ENCODE results near the gene EDN1.
"Not testable (repeated sequence)": the region's sequence is repeated elsewhere in the genome, so short reads cannot be mapped to it uniquely, and the experiment has no call there.

The EDN1 gene

DNA sequence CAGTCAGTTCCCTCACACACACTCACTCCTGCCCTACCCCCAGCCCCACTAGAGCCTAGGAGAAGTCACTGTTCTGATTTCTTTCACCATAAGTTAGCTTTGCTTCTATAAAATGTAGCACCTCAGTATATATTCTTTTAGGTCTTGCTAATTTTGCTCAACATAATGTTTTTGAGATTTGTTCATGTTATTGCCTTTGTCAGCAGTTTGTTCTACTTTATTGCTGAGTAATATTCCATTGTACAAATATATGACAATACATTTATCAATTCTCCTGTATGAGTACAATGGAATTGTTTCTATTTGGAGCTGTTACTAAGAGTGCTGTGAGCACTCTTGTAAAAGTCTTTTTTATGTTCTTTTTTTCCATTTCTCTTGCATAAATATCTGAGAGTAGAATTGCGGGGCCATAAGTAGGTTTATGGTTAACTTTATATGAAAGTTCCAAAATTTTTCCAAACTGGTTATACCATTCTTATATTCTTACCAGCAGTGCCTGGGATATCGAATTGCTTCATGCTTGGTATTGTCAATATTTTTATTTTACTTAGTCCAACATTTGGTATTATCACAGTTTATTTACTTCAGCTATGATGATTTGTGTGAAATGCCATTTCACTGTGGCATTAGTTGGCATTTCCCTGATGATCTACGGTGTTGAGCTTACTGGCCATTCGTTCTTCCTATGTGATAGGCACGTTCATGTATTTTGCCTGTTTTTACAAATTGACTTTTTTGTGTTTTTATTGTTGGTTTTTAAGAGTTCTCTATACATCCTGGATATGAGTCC lies 25.3 kb downstream of the EDN1 start:
- no peaks in the 10 kb centered on the region for H3K4me1 Mint-ChIP-seq (ENCODE audit: low read depth)
- no peak overlapping the region for H3K27ac Mint-ChIP-seq
- no peak for DNase-seq
- no peaks in the 10 kb centered on the region for H3K36me3 Mint-ChIP-seq (ENCODE audit: low read depth)
- H3K27me3 Mint-ChIP-seq: peaks cover 23% of the 10 kb centered on the region
- H3K9me3 Mint-ChIP-seq: peaks cover 3% of the 10 kb centered on the region
- H3K4me3 Mint-ChIP-seq: no peak overlapping the region

DNA sequence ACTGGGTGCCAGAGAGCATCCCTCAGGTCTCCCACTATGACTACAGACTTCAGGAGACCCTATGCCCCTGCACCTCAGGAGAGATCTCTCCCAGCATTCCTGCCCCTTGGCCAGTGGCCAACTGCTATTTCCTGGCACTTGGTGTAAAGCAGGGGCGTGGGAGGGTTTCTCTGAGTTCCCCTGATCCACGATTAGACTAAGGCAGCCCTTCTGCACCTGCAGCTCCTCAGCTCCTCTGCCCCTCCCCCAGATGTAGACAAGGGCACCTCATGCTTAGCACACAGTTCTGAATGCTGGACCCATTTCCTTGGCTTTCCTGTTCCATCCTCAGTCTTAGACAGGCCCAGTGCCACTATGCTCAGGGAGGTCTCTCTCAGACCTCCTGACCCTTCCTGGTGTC lies 28.6 kb downstream of the EDN1 start:
- no peak for DNase-seq
- Mint-ChIP-seq H3K27me3 (peaks cover 32% of the 10 kb centered on the region), H3K4me1 (ENCODE audit: low read depth) (no peaks in the 10 kb centered on the region), H3K27ac (no peak overlapping the region), H3K4me3 (no peak overlapping the region), H3K36me3 (ENCODE audit: low read depth) (no peaks in the 10 kb centered on the region), H3K9me3 (peaks cover 3% of the 10 kb centered on the region)

DNA sequence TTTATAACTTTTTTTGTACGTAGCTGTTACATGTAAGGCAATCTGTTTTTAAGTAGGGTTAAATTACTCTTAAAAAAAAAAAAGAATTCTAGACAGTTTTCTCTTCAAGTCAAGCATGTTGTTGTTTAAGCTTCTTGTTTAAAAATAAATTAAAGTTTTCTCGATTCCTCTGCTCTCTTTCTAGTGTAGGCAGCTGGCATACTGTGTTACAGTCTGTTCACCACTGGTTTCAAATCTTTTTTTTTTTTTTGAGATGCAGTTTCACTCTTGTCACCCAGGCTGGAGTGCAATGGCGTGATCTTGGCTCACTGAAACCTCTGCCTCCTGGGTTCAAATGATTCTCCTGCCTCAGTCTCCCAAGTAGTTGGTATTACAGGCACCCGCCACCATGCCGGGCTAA lies 29.9 kb downstream of the EDN1 start:
- not testable (repeated sequence) for H3K4me3 Mint-ChIP-seq; H3K27ac Mint-ChIP-seq; H3K9me3 Mint-ChIP-seq; DNase-seq; H3K36me3 Mint-ChIP-seq (ENCODE audit: low read depth); H3K4me1 Mint-ChIP-seq (ENCODE audit: low read depth)
- peaks cover 32% of the 10 kb centered on the region for H3K27me3 Mint-ChIP-seq

DNA sequence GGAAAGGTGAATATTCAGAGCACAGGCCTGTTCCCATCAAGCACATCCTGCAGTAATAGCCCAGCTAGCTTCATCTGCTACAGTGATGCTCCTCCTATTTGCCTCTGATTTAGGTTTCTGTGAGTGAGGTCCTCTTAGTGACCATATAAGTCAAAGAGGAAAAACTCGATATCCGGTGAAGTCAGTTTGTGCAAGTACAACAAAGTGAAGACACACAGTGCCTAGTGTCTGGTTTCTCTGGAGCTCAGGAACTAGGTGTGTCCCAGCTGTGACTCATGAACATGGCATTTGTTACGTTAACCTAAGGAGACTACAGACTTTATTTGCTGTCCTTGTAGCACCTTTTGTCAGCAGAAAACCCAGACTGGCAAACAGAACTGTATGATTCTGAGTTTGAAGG lies 33.9 kb downstream of the EDN1 start:
- Mint-ChIP-seq H3K27me3 (peaks cover 23% of the 10 kb centered on the region), H3K27ac (no peak overlapping the region), H3K36me3 (ENCODE audit: low read depth) (no peaks in the 10 kb centered on the region), H3K9me3 (no peaks in the 10 kb centered on the region), H3K4me1 (ENCODE audit: low read depth) (no peaks in the 10 kb centered on the region), H3K4me3 (no peak overlapping the region)
- no peak for DNase-seq

DNA sequence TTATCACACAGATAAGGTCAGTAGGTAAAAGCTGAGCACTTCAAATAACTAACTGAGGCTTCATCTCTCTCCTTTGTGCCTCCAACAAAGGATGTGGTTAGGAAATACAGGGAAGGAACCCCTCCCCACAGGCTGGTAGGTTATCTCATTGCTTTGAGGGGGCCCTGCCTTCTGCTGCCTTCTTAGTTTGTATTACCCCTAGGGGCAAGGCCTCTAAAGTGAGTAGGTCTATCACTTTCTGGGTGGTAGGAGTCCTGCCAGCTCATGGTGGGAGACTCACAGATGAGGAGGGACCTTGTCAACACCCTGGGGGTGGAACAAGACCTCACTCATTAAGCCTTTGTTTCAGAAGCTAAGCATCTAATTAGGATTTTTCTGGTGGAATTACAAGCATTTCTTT lies 34.6 kb downstream of the EDN1 start:
- Mint-ChIP-seq H3K36me3 (ENCODE audit: low read depth) (no peaks in the 10 kb centered on the region), H3K27me3 (peaks cover 21% of the 10 kb centered on the region), H3K9me3 (no peaks in the 10 kb centered on the region), H3K4me3 (no peak overlapping the region), H3K27ac (no peak overlapping the region), H3K4me1 (ENCODE audit: low read depth) (no peaks in the 10 kb centered on the region)
- DNase-seq: no peak

DNA sequence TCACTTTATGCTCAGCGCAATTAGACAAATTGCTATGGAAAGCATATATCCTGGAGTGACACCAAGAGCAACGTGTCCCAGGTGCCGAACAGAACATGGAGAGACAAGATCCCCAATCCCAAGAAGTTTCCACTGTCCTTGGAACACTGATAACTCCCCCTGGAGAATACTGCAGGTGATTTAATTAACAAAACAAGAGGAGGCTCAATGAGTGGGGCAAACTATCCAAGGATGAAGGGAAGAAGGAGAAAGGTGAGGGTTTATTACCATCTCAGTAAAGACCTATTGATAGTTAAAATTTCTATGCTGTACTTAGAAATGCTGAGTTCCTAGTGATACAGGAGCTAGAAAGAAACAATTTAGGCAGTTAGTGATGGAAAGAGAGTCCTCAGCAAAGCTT lies 35.7 kb downstream of the EDN1 start:
- Mint-ChIP-seq H3K27me3 (peaks cover 13% of the 10 kb centered on the region), H3K4me3 (no peak overlapping the region), H3K36me3 (ENCODE audit: low read depth) (no peaks in the 10 kb centered on the region), H3K4me1 (ENCODE audit: low read depth) (no peaks in the 10 kb centered on the region), H3K9me3 (no peaks in the 10 kb centered on the region), H3K27ac (no peak overlapping the region)
- DNase-seq: no peak

DNA sequence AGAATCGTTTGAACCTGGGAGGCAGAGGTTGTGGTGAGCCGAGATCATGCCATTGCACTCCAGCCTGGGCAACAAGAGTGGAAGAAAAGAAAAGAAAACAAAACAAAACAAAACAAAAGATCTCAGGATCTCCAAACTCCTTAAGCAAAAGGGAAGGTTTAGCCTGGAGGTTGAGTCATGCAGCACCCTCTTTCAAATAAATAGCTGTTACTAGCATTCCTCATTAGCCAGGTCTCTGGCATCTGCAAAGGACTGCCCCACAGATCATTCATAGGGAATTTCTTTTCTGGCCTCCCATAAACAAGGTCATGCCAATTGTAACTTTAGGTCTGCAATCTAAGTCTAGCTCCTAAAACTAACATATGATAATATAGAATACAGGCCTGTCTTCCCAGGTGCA lies 37.2 kb downstream of the EDN1 start:
- DNase-seq: no peak
- Mint-ChIP-seq H3K27ac (no peak overlapping the region), H3K36me3 (ENCODE audit: low read depth) (no peaks in the 10 kb centered on the region), H3K4me3 (no peak overlapping the region), H3K9me3 (no peaks in the 10 kb centered on the region), H3K27me3 (peaks cover 5% of the 10 kb centered on the region), H3K4me1 (ENCODE audit: low read depth) (peaks cover 1% of the 10 kb centered on the region)

DNA sequence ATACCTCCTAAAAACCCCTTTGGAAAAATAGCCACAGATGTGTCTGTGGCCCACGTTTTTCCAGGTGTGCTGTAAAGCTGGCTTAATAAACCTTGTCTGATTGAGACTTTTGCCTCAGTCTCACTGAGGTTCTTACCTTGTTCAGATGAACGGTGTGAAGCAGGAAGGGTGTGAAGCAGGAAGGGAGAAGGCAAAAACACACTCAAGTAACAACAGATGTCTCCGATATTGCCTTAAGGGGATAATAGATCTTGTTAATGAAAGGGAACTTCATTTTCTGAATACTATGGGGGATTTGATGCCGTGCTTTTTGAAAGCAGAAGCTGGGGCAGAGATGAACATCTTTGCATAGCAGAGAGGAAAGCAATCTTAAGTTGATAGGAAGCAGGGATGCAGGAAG lies 37.8 kb downstream of the EDN1 start:
- Mint-ChIP-seq H3K9me3 (no peaks in the 10 kb centered on the region), H3K27me3 (peaks cover 5% of the 10 kb centered on the region), H3K4me1 (ENCODE audit: low read depth) (peaks cover 2% of the 10 kb centered on the region), H3K36me3 (ENCODE audit: low read depth) (no peaks in the 10 kb centered on the region), H3K27ac (no peak overlapping the region), H3K4me3 (no peak overlapping the region)
- no peak for DNase-seq

DNA sequence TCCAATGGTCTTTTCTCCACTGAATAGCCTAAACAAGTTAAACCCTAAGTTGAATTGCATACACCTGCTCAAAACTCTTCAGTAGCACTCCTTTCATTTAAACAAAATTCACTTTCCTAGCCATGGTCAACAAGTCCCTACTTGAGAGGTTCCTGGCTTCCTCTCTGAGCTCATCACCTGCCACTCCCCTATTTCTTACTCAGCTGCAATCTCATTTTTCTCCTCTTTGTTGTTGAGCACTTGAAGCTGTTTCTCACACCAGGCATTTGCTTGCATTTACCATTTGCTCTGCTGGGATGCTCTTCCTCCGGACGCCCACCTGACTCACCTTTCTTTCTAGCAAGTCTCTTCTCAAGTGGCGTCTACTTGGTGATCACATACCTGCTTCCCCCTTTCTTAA lies 38.5 kb downstream of the EDN1 start:
- peaks cover 5% of the 10 kb centered on the region for H3K27me3 Mint-ChIP-seq
- no peaks in the 10 kb centered on the region for H3K9me3 Mint-ChIP-seq
- no peaks in the 10 kb centered on the region for H3K36me3 Mint-ChIP-seq (ENCODE audit: low read depth)
- H3K27ac Mint-ChIP-seq: no peak overlapping the region
- peaks cover 2% of the 10 kb centered on the region for H3K4me1 Mint-ChIP-seq (ENCODE audit: low read depth)
- DNase-seq: no peak
- no peak overlapping the region for H3K4me3 Mint-ChIP-seq

DNA sequence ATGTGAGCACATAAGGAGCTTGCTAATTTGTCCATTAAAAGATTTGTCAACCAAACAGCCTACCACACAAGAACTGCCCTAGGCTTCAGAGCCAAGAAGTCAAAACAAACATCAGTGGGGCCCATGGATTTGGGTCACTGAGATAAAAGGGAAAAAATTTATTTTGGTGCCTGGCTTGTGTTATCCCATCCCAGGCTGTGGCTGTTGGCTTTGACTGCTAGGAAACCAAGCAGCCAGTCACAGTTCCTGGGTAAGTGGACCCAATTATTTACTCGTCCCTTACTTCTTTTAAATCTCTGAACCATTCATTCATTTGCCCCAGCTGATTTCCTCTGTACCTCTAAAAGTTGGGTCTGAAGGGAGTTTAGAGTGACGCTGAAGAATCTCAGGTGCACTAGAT lies 41.3 kb downstream of the EDN1 start:
- no peak overlapping the region for H3K4me3 Mint-ChIP-seq
- no peak overlapping the region for H3K27ac Mint-ChIP-seq
- no peaks in the 10 kb centered on the region for H3K9me3 Mint-ChIP-seq
- H3K36me3 Mint-ChIP-seq (ENCODE audit: low read depth): no peaks in the 10 kb centered on the region
- H3K4me1 Mint-ChIP-seq (ENCODE audit: low read depth): peaks cover 2% of the 10 kb centered on the region
- DNase-seq: no peak
- no peaks in the 10 kb centered on the region for H3K27me3 Mint-ChIP-seq

DNA sequence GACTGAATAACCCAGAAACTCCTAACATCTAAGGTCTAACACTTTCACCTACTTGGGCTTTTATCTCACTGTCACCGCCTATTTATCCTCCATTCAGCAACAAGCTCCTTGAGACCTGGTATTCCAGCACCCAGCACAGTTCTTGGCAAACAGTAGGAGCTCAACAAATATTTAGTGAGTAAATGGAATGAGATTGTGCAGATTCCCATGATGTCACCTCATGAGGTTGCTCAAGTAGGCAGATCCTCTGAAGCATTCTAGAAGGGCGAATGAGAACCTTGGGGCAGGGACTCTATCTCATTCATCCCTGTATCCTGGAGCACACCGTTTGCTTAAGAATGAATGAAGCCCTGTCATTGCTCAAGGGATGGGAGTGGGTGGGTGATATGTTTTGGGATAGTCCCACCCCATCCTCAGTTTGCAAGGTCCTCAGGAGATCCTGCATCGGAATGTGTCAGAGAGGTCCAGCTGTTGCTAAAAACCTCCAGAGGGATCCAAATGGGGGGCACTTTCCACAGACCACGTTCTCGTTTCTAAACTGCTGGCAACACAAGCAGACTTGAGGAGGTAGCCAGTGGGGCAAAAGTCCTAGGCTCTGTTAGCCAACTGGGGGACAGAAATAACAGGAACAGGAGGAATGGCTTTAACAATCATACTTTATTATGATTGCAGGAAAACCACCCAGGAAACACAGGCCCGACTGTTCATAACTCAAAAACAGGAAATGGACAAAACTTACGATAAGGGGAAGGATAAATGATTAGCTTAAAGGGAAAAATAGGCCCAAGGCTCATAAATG lies 42.0 kb downstream of the EDN1 start:
- H3K27ac Mint-ChIP-seq: no peak overlapping the region
- DNase-seq: no peak
- no peak overlapping the region for H3K4me3 Mint-ChIP-seq

DNA sequence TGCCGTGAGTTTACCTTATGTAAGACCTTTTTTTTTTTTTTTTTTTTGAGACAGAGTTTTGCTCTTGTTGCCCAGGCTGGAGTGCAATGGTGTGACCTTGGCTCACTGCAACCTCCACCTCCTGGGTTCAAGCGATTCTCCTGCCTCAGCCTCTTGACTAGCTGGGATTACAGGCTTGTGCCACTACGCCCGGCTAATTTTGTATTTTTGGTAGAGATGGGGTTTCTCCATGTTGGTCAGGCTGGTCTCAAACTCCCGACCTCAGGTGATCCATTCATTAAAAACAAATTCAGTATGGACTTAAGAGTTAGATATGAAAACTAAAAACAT lies 42.6 kb downstream of the EDN1 start:
- not testable (repeated sequence) for H3K4me3 Mint-ChIP-seq; DNase-seq; H3K27me3 Mint-ChIP-seq; H3K9me3 Mint-ChIP-seq; H3K4me1 Mint-ChIP-seq (ENCODE audit: low read depth); H3K36me3 Mint-ChIP-seq (ENCODE audit: low read depth); H3K27ac Mint-ChIP-seq

More for the DNA sequence above, 42.0 kb downstream of the EDN1 start:
- Mint-ChIP-seq H3K4me1 (ENCODE audit: low read depth) (peaks cover 2% of the 10 kb centered on the region), H3K27me3 (no peaks in the 10 kb centered on the region), H3K9me3 (no peaks in the 10 kb centered on the region), H3K36me3 (ENCODE audit: low read depth) (no peaks in the 10 kb centered on the region)

DNA sequence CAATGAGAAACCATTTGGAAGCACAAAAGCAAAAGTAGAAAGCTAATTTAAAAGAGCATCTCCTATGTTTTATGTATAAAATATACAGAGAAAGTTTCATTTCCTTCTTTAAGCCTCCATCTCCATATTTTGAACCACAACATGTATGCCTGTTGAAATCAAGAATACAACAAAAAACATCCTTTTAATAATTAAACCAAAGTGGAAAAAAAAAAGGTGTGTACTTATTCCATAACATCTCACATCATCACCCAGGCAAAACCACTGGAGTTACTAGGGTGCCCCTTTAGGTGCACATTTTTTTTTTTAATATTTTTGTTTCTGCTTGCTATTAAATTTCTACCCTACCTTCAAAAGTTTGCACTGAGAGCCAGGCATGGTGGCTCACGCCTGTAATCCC lies 43.0 kb downstream of the EDN1 start:
- Mint-ChIP-seq H3K27me3 (no peaks in the 10 kb centered on the region), H3K9me3 (no peaks in the 10 kb centered on the region), H3K4me1 (ENCODE audit: low read depth) (peaks cover 2% of the 10 kb centered on the region), H3K27ac (no peak overlapping the region), H3K36me3 (ENCODE audit: low read depth) (no peaks in the 10 kb centered on the region), H3K4me3 (no peak overlapping the region)
- DNase-seq: no peak

DNA sequence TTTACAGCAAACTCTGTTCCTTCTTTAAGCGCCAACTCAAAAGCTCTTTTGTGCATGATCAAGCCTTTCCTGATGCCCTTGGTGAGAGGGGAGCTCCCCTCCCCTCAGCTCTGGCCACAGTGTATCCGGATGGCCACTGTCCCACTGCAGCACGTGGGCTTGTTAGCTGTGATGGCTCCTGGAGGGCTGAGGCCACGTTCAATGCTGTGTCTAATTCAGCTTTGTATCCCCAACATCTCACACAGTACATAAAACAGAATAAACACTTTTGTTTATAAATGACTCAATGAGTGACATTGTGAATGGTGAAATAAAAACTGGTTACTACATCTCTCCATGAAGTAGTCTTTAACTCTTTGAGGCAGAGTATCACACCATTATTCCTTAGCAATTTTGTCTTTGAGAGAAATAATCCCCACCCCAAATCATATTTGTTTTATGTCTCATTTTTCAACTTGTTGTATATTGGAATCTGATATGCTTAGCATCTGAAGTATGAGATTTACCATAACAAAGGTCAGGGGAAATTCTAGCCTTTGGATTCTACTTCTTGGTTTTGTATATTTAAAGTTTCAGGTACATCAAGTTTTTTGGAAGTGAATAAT lies 44.5 kb downstream of the EDN1 start:
- no peaks in the 10 kb centered on the region for H3K36me3 Mint-ChIP-seq (ENCODE audit: low read depth)
- no peak overlapping the region for H3K4me3 Mint-ChIP-seq
- no peak overlapping the region for H3K27ac Mint-ChIP-seq
- peaks cover 2% of the 10 kb centered on the region for H3K4me1 Mint-ChIP-seq (ENCODE audit: low read depth)
- no peaks in the 10 kb centered on the region for H3K9me3 Mint-ChIP-seq
- DNase-seq: no peak
- no peaks in the 10 kb centered on the region for H3K27me3 Mint-ChIP-seq

DNA sequence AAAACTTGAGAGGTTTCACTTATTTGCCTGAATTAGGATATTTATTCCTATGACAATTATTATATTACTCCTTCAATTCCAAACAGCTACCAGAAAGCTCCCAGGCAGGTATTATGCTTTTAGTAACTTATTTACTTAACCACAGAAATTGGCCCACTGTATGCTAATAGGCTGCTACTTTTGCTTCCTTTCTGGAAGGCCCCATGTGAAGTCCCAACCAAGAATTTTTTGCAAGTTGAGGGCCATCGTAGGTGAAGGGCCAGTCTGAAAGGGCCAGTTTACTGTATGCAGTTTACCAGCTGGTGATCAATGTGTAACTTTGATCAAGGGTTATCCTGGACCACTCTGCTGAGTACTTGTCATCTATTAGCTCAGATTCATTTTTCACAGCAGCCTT lies 45.0 kb downstream of the EDN1 start:
- H3K4me3 Mint-ChIP-seq: no peak overlapping the region
- no peaks in the 10 kb centered on the region for H3K9me3 Mint-ChIP-seq
- H3K27ac Mint-ChIP-seq: no peak overlapping the region
- no peak for DNase-seq
- H3K27me3 Mint-ChIP-seq: no peaks in the 10 kb centered on the region
- H3K4me1 Mint-ChIP-seq (ENCODE audit: low read depth): peaks cover 2% of the 10 kb centered on the region
- H3K36me3 Mint-ChIP-seq (ENCODE audit: low read depth): no peaks in the 10 kb centered on the region
